H9 (cell line): ENCODE results near the gene ACAD9. TPM values are rescaled to one million over a fixed set of nuclear protein-coding genes. Genes with fewer than 3 reads are reported as not detected.

ENCODE experiments used
- DNase-seq: peaks from one replicate; pipeline ENCODE4 v3.0.0-alpha.2; 2017
- H2AFZ ChIP-seq: one replicate; pipeline ENCODE4 v1.6.1; 2013; ENCODE audit warnings: mild to moderate bottlenecking, low read length, control low read depth, moderate library complexity
- H2AK5ac ChIP-seq: 2 replicates; pipeline ENCODE4 v1.6.1; 2013; ENCODE audit warnings: low read length, control low read depth, mixed read lengths; ENCODE audit not compliant: insufficient read length
- H2BK120ac ChIP-seq: one replicate; pipeline ENCODE4 v1.6.1; 2013; ENCODE audit warnings: low read depth, mild to moderate bottlenecking, low read length, control low read depth, inconsistent platforms; ENCODE audit not compliant: poor library complexity, severe bottlenecking
- H2BK12ac ChIP-seq: 2 replicates; pipeline ENCODE4 v1.6.1; 2013; ENCODE audit warnings: low read length, control low read depth, mixed read lengths, low read depth; ENCODE audit not compliant: insufficient read length
- H2BK15ac ChIP-seq: 2 replicates; pipeline ENCODE4 v1.6.1; 2013; ENCODE audit warnings: low read depth, low read length, control low read depth
- H2BK20ac ChIP-seq: one replicate; pipeline ENCODE4 v1.6.1; 2013; ENCODE audit warnings: low read depth, mild to moderate bottlenecking, low read length, control low read depth, inconsistent platforms; ENCODE audit not compliant: poor library complexity, severe bottlenecking
- H2BK5ac ChIP-seq: 2 replicates; pipeline ENCODE4 v1.6.1; 2013; ENCODE audit warnings: low read length, control low read depth, mixed read lengths; ENCODE audit not compliant: insufficient read length
- H3K14ac ChIP-seq: 2 replicates; pipeline ENCODE4 v1.6.1; 2013; ENCODE audit warnings: low read length, control low read depth; ENCODE audit not compliant: insufficient read depth
- H3K18ac ChIP-seq: 2 replicates; pipeline ENCODE4 v1.6.1; 2013; ENCODE audit warnings: low read depth, mild to moderate bottlenecking, mixed read lengths, low read length, control low read depth; ENCODE audit not compliant: insufficient read length
- H3K23ac ChIP-seq: 2 replicates; pipeline ENCODE4 v1.6.1; 2013; ENCODE audit warnings: low read length, control low read depth, mixed read lengths, low read depth; ENCODE audit not compliant: insufficient read length
- H3K23me2 ChIP-seq: 2 replicates; pipeline ENCODE4 v1.6.1; 2013; ENCODE audit warnings: low read depth, mild to moderate bottlenecking, mixed read lengths, low read length, control low read depth; ENCODE audit not compliant: insufficient read length, poor library complexity, severe bottlenecking
- H3K27ac ChIP-seq: 2 replicates; pipeline ENCODE4 v1.5.1; 2013; ENCODE audit warnings: low read length, control low read depth, mixed read lengths, low read depth; ENCODE audit not compliant: insufficient read length
- H3K27me3 ChIP-seq: 2 replicates; pipeline ENCODE4 v1.6.1; 2013; ENCODE audit warnings: low read length, control low read depth, inconsistent platforms; ENCODE audit not compliant: insufficient read depth
- H3K4ac ChIP-seq: 2 replicates; pipeline ENCODE4 v1.6.1; 2013; ENCODE audit warnings: low read depth, mild to moderate bottlenecking, control low read depth, inconsistent platforms, low read length, moderate library complexity
- H3K4me1 ChIP-seq: 2 replicates; pipeline ENCODE4 v1.6.1; 2013; ENCODE audit warnings: low read length, control low read depth, inconsistent platforms; ENCODE audit not compliant: insufficient read depth
- H3K4me2 ChIP-seq: 2 replicates; pipeline ENCODE4 v1.6.1; 2013; ENCODE audit warnings: low read length, control low read depth, mixed read lengths; ENCODE audit not compliant: insufficient read length, insufficient read depth
- H3K56ac ChIP-seq: 2 replicates; pipeline ENCODE4 v1.6.1; 2013; ENCODE audit warnings: low read depth, mild to moderate bottlenecking, mixed read lengths, low read length, control low read depth; ENCODE audit not compliant: insufficient read length
- H3K79me1 ChIP-seq: 2 replicates; pipeline ENCODE4 v1.6.1; 2013; ENCODE audit warnings: low read depth, mild to moderate bottlenecking, moderate library complexity, low read length, control low read depth, inconsistent platforms; ENCODE audit not compliant: insufficient read depth, poor library complexity, severe bottlenecking
- H3K79me2 ChIP-seq: 2 replicates; pipeline ENCODE4 v1.6.1; 2013; ENCODE audit warnings: low read length, control low read depth, inconsistent platforms; ENCODE audit not compliant: insufficient read depth
- H3K9ac ChIP-seq: 2 replicates; pipeline ENCODE4 v1.6.1; 2013; ENCODE audit warnings: low read length, control low read depth, mixed read lengths; ENCODE audit not compliant: insufficient read length; ENCODE audit errors: extremely low read depth
- H3K9me3 ChIP-seq: one replicate; pipeline ENCODE4 v1.6.1; 2013; ENCODE audit warnings: low read depth, low read length, inconsistent platforms; ENCODE audit not compliant: control insufficient read depth
- H3T11ph ChIP-seq: one replicate; pipeline ENCODE4 v1.6.1; 2013; ENCODE audit warnings: mild to moderate bottlenecking, low read length, control low read depth, inconsistent platforms
- H4K20me1 ChIP-seq: one replicate; pipeline ENCODE4 v1.6.1; 2013; ENCODE audit not compliant: control insufficient read depth, insufficient read length, insufficient read depth
- H4K5ac ChIP-seq: 2 replicates; pipeline ENCODE4 v1.6.1; 2013; ENCODE audit warnings: low read depth, mild to moderate bottlenecking, mixed read lengths, low read length, control low read depth; ENCODE audit not compliant: insufficient read length
- H4K8ac ChIP-seq: replicated peaks from 2 replicates; pipeline ENCODE4 v1.6.1; 2013; ENCODE audit warnings: low read length, control low read depth, mixed read lengths, low read depth; ENCODE audit not compliant: insufficient read length
- H4K91ac ChIP-seq: 2 replicates; pipeline ENCODE4 v1.6.1; 2013; ENCODE audit warnings: low read depth, mild to moderate bottlenecking, moderate library complexity, mixed read lengths, low read length, control low read depth; ENCODE audit not compliant: insufficient read length
- H3K27ac Mint-ChIP-seq, 3 experiments: 2 replicates in 2 of 3; 3 replicates in 1 of 3; pipeline ENCODE4 v1.8.0; 2020 to 2021; ENCODE audit warnings: mixed read lengths in 3 of 3, mild to moderate bottlenecking in 1 of 3, moderate library complexity in 1 of 3
- H3K27me3 Mint-ChIP-seq: 2 replicates; pipeline ENCODE4 v1.8.0; 2021; ENCODE audit warnings: low read depth, mild to moderate bottlenecking, moderate library complexity, mixed read lengths
- H3K36me3 Mint-ChIP-seq, 3 experiments: 2 replicates in 2 of 3; 3 replicates in 1 of 3; pipeline ENCODE4 v1.8.0; 2020 to 2021; ENCODE audit warnings: low read depth in 3 of 3, mixed read lengths in 3 of 3; ENCODE audit not compliant: insufficient read depth in 1 of 3
- H3K4me1 Mint-ChIP-seq, 2 experiments: 2 replicates each; pipeline ENCODE4 v1.8.0; 2020; ENCODE audit warnings: mixed read lengths in 2 of 2
- H3K4me3 Mint-ChIP-seq, 2 experiments: 2 replicates in 1 of 2; 3 replicates in 1 of 2; pipeline ENCODE4 v1.8.0; 2020 to 2021; ENCODE audit warnings: mild to moderate bottlenecking in 2 of 2, mixed read lengths in 2 of 2, moderate library complexity in 1 of 2
- H3K9me3 Mint-ChIP-seq, 2 experiments: 2 replicates in 1 of 2; 3 replicates in 1 of 2; pipeline ENCODE4 v1.8.0; 2020; ENCODE audit warnings: mild to moderate bottlenecking in 2 of 2, mixed read lengths in 2 of 2, moderate library complexity in 1 of 2
- CTCF ChIP-seq: fragments of 200-600 bp; sonication (generic); conservative IDR thresholded peaks from 3 replicates; pipeline ENCODE4 v1.8.0; 2021; ENCODE audit warnings: antibody characterized with exemption, mild to moderate bottlenecking
- WGBS: extraction: QIAGEN DNeasy Blood & Tissue Kit; methylation state at CpG from one replicate; pipeline ENCODE4 v1.1.7; 2013; ENCODE audit warnings: missing lambda C conversion rate, low lambda C conversion rate, mixed read lengths; ENCODE audit not compliant: insufficient read length; ENCODE audit errors: extremely low coverage; 5-methylcytosine and 5-hydroxymethylcytosine counted together
- total RNA-seq: library from RNA; stranded (reverse); gene quantifications from 2 replicates; pipeline ENCODE4 v1.2.1, GENCODE V29; 2021

ACAD9 gene
- total RNA-seq, 1 experiment from 2014 or later = 43.1 TPM

GRCh38 chr3:128845119-128845777 is 34.2 kb upstream of the ACAD9 start:
- H4K5ac ChIP-seq = no peak overlapping the region
- peaks cover 0 to 2% (median 0%) of the 10 kb centered on the region in 3 experiments; a peak in 1 of 7 replicates for H3K36me3 Mint-ChIP-seq
- no peak overlapping the region for H2AFZ ChIP-seq
- H3K4me1 ChIP-seq = no peaks in the 10 kb centered on the region
- H3T11ph ChIP-seq = no peak overlapping the region
- H3K23ac ChIP-seq = no peak overlapping the region
- peaks cover 6% of the 10 kb centered on the region for H3K23me2 ChIP-seq
- no peak overlapping the region for H2BK120ac ChIP-seq
- H4K20me1 ChIP-seq = no peaks in the 10 kb centered on the region
- no peak overlapping the region for H3K27ac ChIP-seq
- H3K4me2 ChIP-seq = peak overlapping the region; percentile 49
- no peak overlapping the region for H3K4ac ChIP-seq
- no peaks in the 10 kb centered on the region for H3K9me3 ChIP-seq
- H2AK5ac ChIP-seq = no peak overlapping the region
- H2BK20ac ChIP-seq = no peak overlapping the region
- H2BK15ac ChIP-seq = no peak overlapping the region
- peaks cover 22 to 24% of the 10 kb centered on the region in 2 experiments for H3K4me1 Mint-ChIP-seq
- peaks cover 10 to 11% of the 10 kb centered on the region in 2 experiments for H3K9me3 Mint-ChIP-seq
- no peaks in the 10 kb centered on the region; the same call in none of the 2 replicates for H3K27me3 Mint-ChIP-seq
- WGBS = no CpG with 5 or more reads among the region's 14 CpGs
- H3K14ac ChIP-seq = peak overlapping the region; percentile 58; the same call in 1 of the 2 replicates
- H2BK12ac ChIP-seq = no peak overlapping the region
- no peak overlapping the region for H3K56ac ChIP-seq
- peak overlapping the region; percentile 7 for H3K18ac ChIP-seq
- peak overlapping the region; percentile 48 to 70 for H3K4me3 Mint-ChIP-seq
- H3K27ac Mint-ChIP-seq = peak overlapping the region in 2 of 3 experiments; percentile 37 to 81; a peak in 3 of 7 replicates
- peak; percentile 58 for TF ChIP-seq CTCF
- no peak overlapping the region for H3K9ac ChIP-seq
- H3K79me1 ChIP-seq = no peaks in the 10 kb centered on the region
- no peak overlapping the region for H4K91ac ChIP-seq
- DNase-seq = peak; percentile 73
- no peaks in the 10 kb centered on the region for H3K27me3 ChIP-seq
- no peaks in the 10 kb centered on the region for H3K79me2 ChIP-seq
- H2BK5ac ChIP-seq = no peak overlapping the region
- no peak overlapping the region for H4K8ac ChIP-seq
